ENCODE data around the gene MUC2.

Gene MUC2

DNA sequence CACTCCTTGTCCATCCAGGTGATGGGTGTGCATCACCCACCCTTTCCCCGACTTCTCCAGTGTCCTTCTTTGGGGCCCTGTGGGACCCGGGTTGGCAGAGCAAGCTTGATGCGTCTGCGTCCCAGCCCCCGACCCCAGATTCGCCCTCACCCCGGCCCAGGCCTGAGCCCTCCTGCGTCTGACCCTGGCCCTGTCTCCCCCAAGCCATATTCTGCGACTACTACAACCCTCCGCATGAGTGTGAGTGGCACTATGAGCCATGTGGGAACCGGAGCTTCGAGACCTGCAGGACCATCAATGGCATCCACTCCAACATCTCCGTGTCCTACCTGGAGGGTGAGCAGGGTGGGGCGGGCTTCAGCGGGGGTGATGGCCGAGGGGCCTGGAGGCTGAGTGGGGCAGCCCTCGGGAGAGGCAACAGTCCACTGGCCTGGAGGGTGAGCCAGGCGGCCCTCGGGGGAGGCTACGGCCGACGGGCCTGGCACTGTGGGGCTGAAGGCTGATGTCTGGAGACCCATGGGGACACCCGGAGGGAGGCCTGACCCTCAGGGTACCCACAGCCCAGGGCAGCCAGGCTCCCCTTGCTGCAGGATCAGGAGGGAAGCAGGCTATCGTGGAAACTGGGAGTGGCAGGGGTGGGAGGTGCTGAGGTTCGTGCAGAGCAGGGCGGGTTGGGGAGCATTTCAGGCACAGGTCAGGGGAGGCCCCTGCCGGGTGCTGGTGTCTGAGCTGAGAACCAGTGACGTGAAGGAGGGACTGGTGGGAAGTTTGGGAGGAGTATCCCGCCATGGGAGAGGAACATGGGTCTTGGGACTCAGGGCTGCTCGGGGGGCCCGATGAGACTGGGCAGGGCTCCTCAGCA lies 15.3 kb downstream of the MUC2 start:
- DNase-seq = no peak

DNA sequence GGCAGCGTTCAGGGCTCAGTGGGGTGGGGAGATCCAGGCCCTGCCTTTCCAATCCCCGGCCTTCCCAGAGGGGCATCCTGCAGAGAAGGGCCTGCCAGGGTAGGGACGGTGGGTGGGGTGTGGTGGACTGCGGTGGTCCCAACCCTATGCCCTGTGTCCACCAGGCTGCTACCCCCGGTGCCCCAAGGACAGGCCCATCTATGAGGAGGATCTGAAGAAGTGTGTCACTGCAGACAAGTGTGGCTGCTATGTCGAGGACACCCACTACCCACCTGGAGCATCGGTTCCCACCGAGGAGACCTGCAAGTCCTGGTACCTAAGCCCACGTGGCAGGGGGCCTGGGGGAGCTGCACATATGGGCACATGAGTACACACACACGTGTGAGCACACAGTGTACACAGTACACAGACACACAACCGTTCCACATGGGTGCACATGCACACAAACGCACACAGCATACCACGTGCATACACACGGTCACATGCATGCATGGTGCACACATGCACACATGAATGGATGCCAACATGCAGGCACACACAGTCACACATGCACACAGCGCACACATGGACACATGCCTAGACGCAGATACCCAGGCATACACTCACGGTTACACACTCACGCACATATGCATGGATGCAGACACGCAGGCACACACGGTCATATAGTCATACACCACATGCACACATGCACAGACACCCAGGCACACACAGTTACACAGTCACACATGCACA lies 16.1 kb downstream of the MUC2 start:
- no peak for DNase-seq

DNA sequence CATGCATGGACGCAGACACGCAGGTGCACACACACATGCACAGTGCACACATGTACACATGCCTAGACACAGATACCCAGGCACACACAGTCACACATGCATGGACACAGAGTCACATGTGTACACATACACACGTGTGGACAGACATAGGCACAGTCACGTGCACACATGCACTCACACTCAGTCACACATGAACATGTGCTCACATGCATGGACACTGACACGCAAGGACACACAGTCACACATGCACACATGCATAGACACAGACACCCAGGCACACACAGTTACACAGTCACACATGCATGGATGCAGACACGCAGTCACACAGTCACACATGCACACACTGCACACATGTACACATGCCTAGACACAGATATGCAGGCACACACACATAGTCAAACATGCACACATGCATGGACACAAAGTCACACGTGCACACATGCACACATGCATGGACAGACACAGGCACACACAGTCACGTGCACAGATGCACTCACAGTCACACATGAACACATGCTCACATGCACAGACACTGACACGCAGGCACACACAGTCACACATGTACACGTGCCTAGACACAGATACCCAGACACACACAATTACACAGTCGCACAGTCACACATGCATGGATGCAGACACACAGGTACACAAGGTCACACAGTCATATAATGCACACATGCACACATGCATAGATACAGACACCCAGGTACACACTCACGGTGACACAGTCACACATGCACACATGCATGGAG lies 16.8 kb downstream of the MUC2 start:
- no peak for DNase-seq

DNA sequence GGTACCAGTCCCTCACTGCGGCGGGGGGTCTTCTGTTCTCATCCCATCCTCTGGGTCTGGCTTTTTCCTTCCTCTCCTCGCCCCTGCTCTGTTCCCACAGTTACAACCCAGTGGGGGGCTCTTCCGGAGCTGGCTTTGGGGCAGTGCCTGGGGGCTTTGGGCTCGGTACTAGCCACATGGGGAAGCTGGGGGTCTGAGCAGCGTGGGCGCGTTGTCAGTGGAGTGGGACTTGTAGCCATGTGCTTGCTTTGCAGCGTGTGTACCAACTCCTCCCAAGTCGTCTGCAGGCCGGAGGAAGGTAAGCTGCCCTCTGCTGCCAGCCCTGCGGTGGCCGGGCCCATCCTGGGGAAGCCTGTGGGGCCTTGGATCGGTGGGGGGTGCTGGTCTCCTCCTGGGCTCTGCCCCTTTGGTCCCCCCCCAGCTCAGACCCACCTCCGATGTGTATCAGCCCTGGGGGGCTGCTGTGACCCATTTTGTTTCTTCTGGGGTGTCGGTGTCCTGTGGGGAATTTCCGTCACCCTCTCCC lies 17.5 kb downstream of the MUC2 start:
- no peak for DNase-seq

DNA sequence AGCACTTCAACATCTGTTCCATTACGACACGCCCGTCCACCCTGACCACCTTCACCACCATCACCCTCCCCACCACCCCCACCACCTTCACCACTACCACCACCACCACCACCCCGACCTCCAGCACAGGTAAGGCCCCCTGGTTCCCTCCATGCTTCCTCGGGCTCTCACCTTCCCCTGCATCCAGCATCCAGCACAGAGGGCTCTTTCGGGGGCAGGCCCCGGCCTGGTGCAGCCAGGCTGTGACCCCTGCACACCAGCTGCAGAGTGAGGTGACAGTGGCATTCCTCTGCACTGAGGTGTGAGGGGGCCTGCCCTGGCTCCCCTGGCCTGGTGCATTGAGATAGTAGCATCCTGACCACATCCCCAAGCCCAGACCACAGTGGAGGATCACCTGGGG lies 18.2 kb downstream of the MUC2 start:
- no peak for DNase-seq

DNA sequence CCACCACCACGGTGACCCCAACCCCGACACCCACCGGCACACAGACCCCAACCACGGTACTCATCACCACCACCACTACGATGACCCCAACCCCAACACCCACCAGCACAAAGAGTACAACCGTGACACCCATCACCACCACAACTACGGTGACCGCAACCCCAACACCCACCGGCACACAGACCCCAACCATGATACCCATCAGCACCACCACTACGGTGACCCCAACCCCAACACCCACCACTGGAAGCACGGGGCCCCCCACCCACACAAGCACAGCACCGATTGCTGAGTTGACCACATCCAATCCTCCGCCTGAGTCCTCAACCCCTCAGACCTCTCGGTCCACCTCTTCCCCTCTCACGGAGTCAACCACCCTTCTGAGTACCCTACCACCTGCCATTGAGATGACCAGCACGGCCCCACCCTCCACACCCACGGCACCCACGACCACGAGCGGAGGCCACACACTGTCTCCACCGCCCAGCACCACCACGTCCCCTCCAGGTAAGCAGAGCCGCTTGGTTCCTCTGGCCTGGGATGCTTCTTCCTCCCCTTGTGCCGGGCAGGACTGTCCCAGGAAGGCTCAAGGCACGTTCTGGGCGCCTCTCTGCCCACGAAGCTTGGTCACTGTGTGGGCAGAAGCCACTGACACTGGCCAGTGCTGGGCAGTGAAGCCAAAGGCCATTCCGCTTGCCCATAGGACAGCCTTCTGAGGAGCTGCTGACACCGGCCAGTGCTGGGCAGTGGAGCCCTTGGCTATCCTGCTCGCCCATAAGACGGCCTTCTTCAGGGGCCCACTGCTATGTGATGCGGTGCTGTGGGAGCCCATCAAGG lies 25.1 kb downstream of the MUC2 start:
- DNase-seq = no peak

DNA sequence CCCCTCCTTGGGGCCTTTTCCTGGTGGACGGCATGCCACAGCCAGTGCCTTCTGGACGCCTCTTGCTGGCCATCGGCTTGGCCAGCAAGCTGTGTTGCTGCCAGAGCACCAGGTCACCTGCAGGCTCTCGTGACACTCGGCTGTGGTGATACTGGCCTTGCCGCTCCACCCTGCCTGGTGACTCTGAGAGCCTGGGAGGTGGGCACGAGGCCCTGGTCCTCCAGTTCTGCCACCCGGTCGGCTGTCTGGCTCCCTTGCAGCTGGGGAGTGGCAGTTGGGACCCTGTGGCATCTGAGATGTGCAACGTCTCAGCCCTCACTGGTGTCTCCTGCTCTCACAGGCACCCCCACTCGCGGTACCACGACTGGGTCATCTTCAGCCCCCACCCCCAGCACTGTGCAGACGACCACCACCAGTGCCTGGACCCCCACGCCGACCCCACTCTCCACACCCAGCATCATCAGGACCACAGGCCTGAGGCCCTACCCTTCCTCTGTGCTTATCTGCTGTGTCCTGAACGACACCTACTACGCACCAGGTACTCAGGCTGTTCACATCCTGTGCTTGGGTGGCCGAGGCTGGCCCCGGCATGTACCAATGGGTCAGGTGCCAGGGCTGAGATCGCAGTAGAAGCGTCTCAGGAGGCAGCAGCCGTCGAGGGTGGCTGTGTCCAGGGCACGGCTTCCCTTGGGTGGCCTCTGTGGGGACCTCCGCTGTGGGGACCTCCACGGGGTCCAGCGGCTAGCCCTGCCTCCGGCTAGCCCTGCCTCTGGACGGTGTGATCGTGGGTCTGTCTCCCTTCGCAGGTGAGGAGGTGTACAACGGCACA lies 26.0 kb downstream of the MUC2 start:
- no peak for DNase-seq

DNA sequence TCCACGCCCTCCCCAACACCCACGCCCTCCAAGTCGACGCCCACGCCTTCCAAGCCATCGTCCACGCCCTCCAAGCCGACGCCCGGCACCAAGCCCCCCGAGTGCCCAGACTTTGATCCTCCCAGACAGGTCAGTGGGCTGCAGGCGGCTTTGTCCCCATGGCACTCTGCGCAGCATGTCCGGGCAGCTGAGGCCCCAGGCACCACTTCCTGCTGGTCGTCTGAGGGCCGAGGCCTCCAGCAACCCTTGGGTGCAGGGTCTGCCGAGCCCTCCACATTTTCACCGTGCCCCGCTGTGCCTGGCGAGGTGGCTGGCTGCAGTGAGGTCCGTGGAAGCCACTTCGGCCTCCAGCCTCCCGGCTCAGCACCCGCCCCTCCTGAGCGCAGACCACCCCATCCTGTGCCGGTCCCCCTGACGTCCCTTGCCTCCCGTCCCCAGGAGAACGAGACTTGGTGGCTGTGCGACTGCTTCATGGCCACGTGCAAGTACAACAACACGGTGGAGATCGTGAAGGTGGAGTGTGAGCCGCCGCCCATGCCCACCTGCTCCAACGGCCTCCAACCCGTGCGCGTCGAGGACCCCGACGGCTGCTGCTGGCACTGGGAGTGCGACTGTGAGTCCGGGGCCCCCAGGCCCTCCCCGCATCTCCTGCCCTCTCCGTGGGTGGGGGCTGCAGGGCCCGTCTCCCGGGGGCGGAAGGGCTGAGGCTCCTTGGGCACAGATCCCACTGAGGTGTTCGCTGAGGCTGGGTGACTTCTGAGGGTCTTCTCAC lies 26.8 kb downstream of the MUC2 start:
- DNase-seq = no peak

DNA sequence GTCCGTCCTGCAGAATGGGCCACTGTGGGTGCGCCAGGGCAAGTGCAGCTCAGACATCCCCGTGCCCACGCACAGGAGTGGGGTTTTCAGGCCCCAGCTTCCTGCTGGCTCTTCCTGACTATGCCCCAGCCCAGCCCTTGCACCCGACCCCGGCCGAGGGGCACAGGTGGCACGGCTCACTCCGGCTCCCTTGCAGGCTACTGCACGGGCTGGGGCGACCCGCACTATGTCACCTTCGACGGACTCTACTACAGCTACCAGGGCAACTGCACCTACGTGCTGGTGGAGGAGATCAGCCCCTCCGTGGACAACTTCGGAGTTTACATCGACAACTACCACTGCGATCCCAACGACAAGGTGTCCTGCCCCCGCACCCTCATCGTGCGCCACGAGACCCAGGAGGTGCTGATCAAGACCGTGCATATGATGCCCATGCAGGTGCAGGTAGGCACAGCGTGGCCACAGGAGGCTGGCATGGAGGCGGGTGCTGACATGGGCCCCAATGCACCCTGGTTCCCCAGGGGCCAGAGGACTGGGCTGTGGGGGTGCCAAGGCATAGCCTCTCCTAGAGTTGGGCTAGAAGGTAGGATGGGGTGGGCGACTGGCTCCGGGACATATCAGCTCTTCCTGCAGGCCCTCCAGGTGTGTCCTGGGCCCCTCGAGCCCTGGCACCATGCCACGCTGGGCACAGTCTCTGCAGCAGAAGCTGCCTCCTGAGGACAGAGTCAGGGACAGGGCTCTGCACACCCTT lies 27.7 kb downstream of the MUC2 start:
- DNase-seq = no peak

DNA sequence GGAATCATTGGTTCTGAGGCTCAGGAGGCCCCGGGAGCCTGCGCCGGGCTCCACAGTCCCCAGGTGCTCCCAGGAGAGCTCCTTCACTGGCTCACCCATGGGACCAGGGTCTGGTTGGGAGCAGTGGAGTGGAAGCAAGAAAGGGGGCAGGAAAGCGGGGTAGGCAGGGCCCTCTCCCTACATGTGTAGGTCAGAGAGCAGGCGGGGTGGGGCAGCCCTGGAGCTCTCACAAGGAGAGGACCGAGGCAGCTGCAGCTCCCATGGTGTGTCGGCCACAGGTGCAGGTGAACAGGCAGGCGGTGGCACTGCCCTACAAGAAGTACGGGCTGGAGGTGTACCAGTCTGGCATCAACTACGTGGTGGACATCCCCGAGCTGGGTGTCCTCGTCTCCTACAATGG lies 28.3 kb downstream of the MUC2 start:
- no peak for DNase-seq

DNA sequence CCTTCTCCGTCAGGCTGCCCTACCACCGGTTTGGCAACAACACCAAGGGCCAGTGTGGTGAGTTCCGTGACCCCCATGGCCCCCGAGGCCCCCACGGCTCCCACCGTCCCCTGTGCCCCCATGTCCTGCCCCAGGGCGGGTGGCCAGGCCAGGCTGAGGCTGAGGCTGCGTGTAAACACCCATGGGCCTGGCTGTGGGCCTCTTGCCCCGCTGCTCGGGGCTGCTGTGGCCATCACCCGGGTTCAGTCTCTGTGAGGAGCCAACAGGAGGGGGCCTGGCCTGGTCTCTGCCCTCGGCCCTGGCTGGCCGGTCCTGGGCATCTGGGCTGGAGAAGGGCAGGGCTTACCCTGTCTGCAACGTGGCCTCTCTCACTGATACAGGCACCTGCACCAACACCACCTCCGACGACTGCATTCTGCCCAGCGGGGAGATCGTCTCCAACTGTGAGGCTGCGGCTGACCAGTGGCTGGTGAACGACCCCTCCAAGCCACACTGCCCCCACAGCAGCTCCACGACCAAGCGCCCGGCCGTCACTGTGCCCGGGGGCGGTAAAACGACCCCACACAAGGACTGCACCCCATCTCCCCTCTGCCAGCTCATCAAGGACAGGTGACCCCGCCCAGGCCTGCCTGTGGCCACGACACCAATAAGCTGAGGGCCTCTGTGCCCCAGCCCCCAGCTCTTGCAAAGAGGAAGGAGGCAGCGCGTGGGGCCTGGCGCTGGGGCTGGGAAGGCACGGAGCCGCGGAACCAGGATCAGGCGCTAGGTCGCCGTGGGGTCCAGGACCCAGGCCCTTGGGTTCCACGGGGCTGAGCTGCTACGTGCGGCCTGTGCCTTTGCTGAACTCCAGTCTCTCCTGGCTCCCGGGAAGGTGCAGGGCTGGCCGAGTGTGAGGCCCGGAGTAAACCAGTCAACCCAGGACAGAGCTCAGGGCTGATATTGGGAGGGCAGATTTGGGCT lies 29.0 kb downstream of the MUC2 start:
- no peak for DNase-seq

DNA sequence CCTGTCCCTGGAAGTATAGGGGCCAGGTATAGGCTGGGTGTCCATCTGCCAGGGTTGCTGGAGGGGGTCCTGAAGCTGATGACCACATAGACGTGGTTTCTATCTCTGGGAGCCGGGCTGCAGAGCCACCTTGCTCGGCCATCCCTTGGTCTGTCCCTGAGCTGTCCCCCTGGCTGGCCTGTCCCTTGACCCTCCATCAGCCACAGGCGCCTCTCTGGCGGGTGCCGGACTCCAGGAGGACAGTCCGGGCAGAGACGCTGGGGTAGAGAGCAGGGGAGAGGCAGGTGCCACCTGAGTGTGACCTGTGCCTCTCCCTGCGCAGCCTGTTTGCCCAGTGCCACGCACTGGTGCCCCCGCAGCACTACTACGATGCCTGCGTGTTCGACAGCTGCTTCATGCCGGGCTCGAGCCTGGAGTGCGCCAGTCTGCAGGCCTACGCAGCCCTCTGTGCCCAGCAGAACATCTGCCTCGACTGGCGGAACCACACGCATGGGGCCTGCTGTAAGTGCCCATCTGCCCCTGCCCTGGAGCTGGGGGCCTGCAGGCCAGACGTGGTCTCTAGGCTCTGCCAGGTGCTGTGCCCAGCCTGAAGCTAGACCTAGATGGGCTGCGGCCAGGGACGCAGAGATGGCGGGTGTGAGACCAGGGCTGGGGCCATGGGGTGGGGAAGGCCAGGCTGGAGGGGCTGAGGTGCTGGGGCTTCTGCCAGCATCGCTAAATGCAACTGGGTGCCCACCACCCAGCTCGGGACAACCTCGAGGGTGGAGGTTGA lies 29.9 kb downstream of the MUC2 start:
- DNase-seq = no peak

DNA sequence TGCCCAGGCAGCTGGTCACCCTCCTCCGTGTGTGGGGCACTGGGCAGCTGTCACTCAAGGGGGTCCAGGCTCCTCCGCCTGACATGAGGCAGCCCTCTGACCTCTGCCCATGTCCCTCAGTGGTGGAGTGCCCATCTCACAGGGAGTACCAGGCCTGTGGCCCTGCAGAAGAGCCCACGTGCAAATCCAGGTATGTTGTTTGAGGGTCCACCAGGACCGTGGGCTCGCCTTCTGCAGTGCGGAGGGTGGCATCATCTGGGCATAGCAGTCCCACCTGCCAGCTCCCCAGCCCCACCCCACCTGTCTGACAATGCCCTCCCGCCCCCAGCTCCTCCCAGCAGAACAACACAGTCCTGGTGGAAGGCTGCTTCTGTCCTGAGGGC lies 30.5 kb downstream of the MUC2 start:
- no peak for DNase-seq

DNA sequence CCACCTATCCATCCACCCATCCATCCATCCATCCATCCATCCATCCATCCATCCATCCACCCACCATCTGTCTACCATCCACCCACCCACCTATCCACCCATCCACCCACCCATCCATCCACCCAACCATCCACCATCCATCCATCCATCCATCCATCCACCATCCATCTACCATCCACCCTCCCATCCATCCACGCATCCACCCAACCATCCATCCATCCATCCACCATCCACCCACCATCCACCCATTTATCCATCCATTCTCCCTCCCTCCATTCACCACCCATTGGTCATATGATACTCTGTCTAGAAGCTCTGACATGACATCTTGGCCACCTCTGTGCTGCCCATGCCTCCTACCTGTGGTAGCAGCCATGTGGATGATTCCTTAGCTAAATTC lies 31.7 kb downstream of the MUC2 start:
- DNase-seq = no peak

DNA sequence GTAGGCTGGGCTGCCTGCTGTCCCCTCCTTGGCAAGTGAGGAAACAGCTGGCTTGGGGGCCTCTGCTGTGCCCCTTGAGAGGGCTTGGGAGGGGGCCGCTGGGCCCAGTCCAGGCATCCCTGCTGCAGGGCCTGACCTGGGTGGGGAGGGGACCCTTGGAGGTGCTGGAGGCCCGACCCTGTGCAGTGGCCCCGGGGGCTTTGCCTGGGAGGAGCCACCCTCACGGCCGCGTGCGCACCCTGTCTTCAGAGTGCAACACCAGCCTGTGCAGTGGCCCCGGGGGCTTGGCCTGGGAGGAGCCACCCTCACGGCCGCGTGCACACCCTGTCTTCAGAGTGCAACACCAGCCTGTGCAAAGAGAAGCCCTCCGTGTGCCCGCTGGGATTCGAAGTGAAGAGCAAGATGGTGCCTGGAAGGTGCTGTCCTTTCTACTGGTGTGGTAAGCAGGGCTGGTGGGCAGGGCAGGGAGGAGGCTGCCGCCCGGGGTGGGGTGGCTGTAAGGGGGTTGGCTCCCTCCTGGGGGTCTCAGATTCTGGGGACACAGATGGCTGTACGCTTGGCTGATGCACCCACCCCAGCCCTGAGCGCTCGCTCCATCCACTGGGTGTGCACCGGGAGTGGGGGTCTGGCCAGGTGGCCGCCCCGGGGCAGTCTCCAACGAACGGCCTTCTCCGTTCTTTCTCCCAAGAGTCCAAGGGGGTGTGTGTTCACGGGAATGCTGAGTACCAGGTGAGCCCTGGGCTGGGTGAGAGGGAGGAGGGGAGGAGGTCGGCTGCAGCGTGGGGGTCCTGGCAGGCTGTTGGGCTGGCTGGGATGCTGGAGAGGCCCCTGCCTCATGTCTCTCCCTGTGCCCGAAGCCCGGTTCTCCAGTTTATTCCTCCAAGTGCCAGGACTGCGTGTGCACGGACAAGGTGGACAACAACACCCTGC lies 32.9 kb downstream of the MUC2 start:
- DNase-seq = no peak

DNA sequence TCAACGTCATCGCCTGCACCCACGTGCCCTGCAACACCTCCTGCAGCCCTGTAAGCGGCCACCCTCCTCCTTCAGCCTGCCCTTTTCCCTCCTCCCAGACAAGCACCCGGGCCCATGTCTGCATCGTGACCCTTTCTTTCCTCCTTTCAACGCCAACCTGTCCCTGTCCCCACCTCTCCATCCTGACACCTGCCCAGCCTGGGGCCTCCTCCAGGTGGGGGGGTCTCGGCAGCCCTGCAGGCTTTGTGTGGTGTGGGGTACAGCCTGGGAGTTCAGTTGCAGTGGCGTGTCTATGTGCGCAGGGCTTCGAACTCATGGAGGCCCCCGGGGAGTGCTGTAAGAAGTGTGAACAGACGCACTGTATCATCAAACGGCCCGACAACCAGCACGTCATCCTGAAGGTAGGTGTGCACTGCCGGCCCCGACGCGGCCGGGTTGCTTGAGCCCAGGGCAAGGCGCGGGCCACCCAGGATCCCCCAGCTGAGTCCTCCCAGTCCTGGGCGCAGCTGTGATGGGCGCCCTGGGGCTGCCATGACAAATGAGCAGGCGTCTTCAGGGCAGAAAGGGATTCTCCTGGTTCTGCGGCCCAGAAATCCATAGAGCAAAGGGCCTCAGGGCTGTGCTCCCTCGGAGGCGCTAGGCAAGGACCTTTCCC lies 33.7 kb downstream of the MUC2 start:
- DNase-seq = no peak

Measured in NCI-H526 treated with DMSO at 0.1 percent for 48 hours (cell line).